H9 (cell line): ENCODE data around the gene DSCAM. TPM values are rescaled to one million over a fixed set of nuclear protein-coding genes. Genes with fewer than 3 reads are reported as not detected.

ENCODE experiments used
- DNase-seq: peaks from one replicate; pipeline ENCODE4 v3.0.0-alpha.2; 2017
- H2AFZ ChIP-seq: one replicate; pipeline ENCODE4 v1.6.1; 2013; ENCODE audit warnings: mild to moderate bottlenecking, low read length, control low read depth, moderate library complexity
- H2AK5ac ChIP-seq: 2 replicates; pipeline ENCODE4 v1.6.1; 2013; ENCODE audit warnings: low read length, control low read depth, mixed read lengths; ENCODE audit not compliant: insufficient read length
- H2BK120ac ChIP-seq: one replicate; pipeline ENCODE4 v1.6.1; 2013; ENCODE audit warnings: low read depth, mild to moderate bottlenecking, low read length, control low read depth, inconsistent platforms; ENCODE audit not compliant: poor library complexity, severe bottlenecking
- H2BK12ac ChIP-seq: 2 replicates; pipeline ENCODE4 v1.6.1; 2013; ENCODE audit warnings: low read length, control low read depth, mixed read lengths, low read depth; ENCODE audit not compliant: insufficient read length
- H2BK15ac ChIP-seq: 2 replicates; pipeline ENCODE4 v1.6.1; 2013; ENCODE audit warnings: low read depth, low read length, control low read depth
- H2BK20ac ChIP-seq: one replicate; pipeline ENCODE4 v1.6.1; 2013; ENCODE audit warnings: low read depth, mild to moderate bottlenecking, low read length, control low read depth, inconsistent platforms; ENCODE audit not compliant: poor library complexity, severe bottlenecking
- H2BK5ac ChIP-seq: 2 replicates; pipeline ENCODE4 v1.6.1; 2013; ENCODE audit warnings: low read length, control low read depth, mixed read lengths; ENCODE audit not compliant: insufficient read length
- H3K14ac ChIP-seq: 2 replicates; pipeline ENCODE4 v1.6.1; 2013; ENCODE audit warnings: low read length, control low read depth; ENCODE audit not compliant: insufficient read depth
- H3K18ac ChIP-seq: 2 replicates; pipeline ENCODE4 v1.6.1; 2013; ENCODE audit warnings: low read depth, mild to moderate bottlenecking, mixed read lengths, low read length, control low read depth; ENCODE audit not compliant: insufficient read length
- H3K23ac ChIP-seq: 2 replicates; pipeline ENCODE4 v1.6.1; 2013; ENCODE audit warnings: low read length, control low read depth, mixed read lengths, low read depth; ENCODE audit not compliant: insufficient read length
- H3K23me2 ChIP-seq: 2 replicates; pipeline ENCODE4 v1.6.1; 2013; ENCODE audit warnings: low read depth, mild to moderate bottlenecking, mixed read lengths, low read length, control low read depth; ENCODE audit not compliant: insufficient read length, poor library complexity, severe bottlenecking
- H3K27ac ChIP-seq: 2 replicates; pipeline ENCODE4 v1.5.1; 2013; ENCODE audit warnings: low read length, control low read depth, mixed read lengths, low read depth; ENCODE audit not compliant: insufficient read length
- H3K27me3 ChIP-seq: 2 replicates; pipeline ENCODE4 v1.6.1; 2013; ENCODE audit warnings: low read length, control low read depth, inconsistent platforms; ENCODE audit not compliant: insufficient read depth
- H3K4ac ChIP-seq: 2 replicates; pipeline ENCODE4 v1.6.1; 2013; ENCODE audit warnings: low read depth, mild to moderate bottlenecking, control low read depth, inconsistent platforms, low read length, moderate library complexity
- H3K4me1 ChIP-seq: 2 replicates; pipeline ENCODE4 v1.6.1; 2013; ENCODE audit warnings: low read length, control low read depth, inconsistent platforms; ENCODE audit not compliant: insufficient read depth
- H3K4me2 ChIP-seq: 2 replicates; pipeline ENCODE4 v1.6.1; 2013; ENCODE audit warnings: low read length, control low read depth, mixed read lengths; ENCODE audit not compliant: insufficient read length, insufficient read depth
- H3K56ac ChIP-seq: 2 replicates; pipeline ENCODE4 v1.6.1; 2013; ENCODE audit warnings: low read depth, mild to moderate bottlenecking, mixed read lengths, low read length, control low read depth; ENCODE audit not compliant: insufficient read length
- H3K79me1 ChIP-seq: 2 replicates; pipeline ENCODE4 v1.6.1; 2013; ENCODE audit warnings: low read depth, mild to moderate bottlenecking, moderate library complexity, low read length, control low read depth, inconsistent platforms; ENCODE audit not compliant: insufficient read depth, poor library complexity, severe bottlenecking
- H3K79me2 ChIP-seq: 2 replicates; pipeline ENCODE4 v1.6.1; 2013; ENCODE audit warnings: low read length, control low read depth, inconsistent platforms; ENCODE audit not compliant: insufficient read depth
- H3K9ac ChIP-seq: 2 replicates; pipeline ENCODE4 v1.6.1; 2013; ENCODE audit warnings: low read length, control low read depth, mixed read lengths; ENCODE audit not compliant: insufficient read length; ENCODE audit errors: extremely low read depth
- H3K9me3 ChIP-seq: one replicate; pipeline ENCODE4 v1.6.1; 2013; ENCODE audit warnings: low read depth, low read length, inconsistent platforms; ENCODE audit not compliant: control insufficient read depth
- H3T11ph ChIP-seq: one replicate; pipeline ENCODE4 v1.6.1; 2013; ENCODE audit warnings: mild to moderate bottlenecking, low read length, control low read depth, inconsistent platforms
- H4K20me1 ChIP-seq: one replicate; pipeline ENCODE4 v1.6.1; 2013; ENCODE audit not compliant: control insufficient read depth, insufficient read length, insufficient read depth
- H4K5ac ChIP-seq: 2 replicates; pipeline ENCODE4 v1.6.1; 2013; ENCODE audit warnings: low read depth, mild to moderate bottlenecking, mixed read lengths, low read length, control low read depth; ENCODE audit not compliant: insufficient read length
- H4K8ac ChIP-seq: replicated peaks from 2 replicates; pipeline ENCODE4 v1.6.1; 2013; ENCODE audit warnings: low read length, control low read depth, mixed read lengths, low read depth; ENCODE audit not compliant: insufficient read length
- H4K91ac ChIP-seq: 2 replicates; pipeline ENCODE4 v1.6.1; 2013; ENCODE audit warnings: low read depth, mild to moderate bottlenecking, moderate library complexity, mixed read lengths, low read length, control low read depth; ENCODE audit not compliant: insufficient read length
- H3K27ac Mint-ChIP-seq, 3 experiments: 2 replicates in 2 of 3; 3 replicates in 1 of 3; pipeline ENCODE4 v1.8.0; 2020 to 2021; ENCODE audit warnings: mixed read lengths in 3 of 3, mild to moderate bottlenecking in 1 of 3, moderate library complexity in 1 of 3
- H3K27me3 Mint-ChIP-seq: 2 replicates; pipeline ENCODE4 v1.8.0; 2021; ENCODE audit warnings: low read depth, mild to moderate bottlenecking, moderate library complexity, mixed read lengths
- H3K36me3 Mint-ChIP-seq, 3 experiments: 2 replicates in 2 of 3; 3 replicates in 1 of 3; pipeline ENCODE4 v1.8.0; 2020 to 2021; ENCODE audit warnings: low read depth in 3 of 3, mixed read lengths in 3 of 3; ENCODE audit not compliant: insufficient read depth in 1 of 3
- H3K4me1 Mint-ChIP-seq, 2 experiments: 2 replicates each; pipeline ENCODE4 v1.8.0; 2020; ENCODE audit warnings: mixed read lengths in 2 of 2
- H3K4me3 Mint-ChIP-seq, 2 experiments: 2 replicates in 1 of 2; 3 replicates in 1 of 2; pipeline ENCODE4 v1.8.0; 2020 to 2021; ENCODE audit warnings: mild to moderate bottlenecking in 2 of 2, mixed read lengths in 2 of 2, moderate library complexity in 1 of 2
- H3K9me3 Mint-ChIP-seq, 2 experiments: 2 replicates in 1 of 2; 3 replicates in 1 of 2; pipeline ENCODE4 v1.8.0; 2020; ENCODE audit warnings: mild to moderate bottlenecking in 2 of 2, mixed read lengths in 2 of 2, moderate library complexity in 1 of 2
- CTCF ChIP-seq: fragments of 200-600 bp; sonication (generic); conservative IDR thresholded peaks from 3 replicates; pipeline ENCODE4 v1.8.0; 2021; ENCODE audit warnings: antibody characterized with exemption, mild to moderate bottlenecking
- WGBS: extraction: QIAGEN DNeasy Blood & Tissue Kit; methylation state at CpG from one replicate; pipeline ENCODE4 v1.1.7; 2013; ENCODE audit warnings: missing lambda C conversion rate, low lambda C conversion rate, mixed read lengths; ENCODE audit not compliant: insufficient read length; ENCODE audit errors: extremely low coverage; 5-methylcytosine and 5-hydroxymethylcytosine counted together
- total RNA-seq: library from RNA; stranded (reverse); gene quantifications from 2 replicates; pipeline ENCODE4 v1.2.1, GENCODE V29; 2021

The DSCAM gene
- total RNA-seq, 1 experiment from 2014 or later, result 0.17 TPM

- no peaks in the 10 kb centered on the region for H3K27me3 ChIP-seq
- H3K9me3 Mint-ChIP-seq, result no peaks in the 10 kb centered on the region
- no CpG with 5 or more reads among the region's 7 CpGs for WGBS
- no peak overlapping the region for H3K4ac ChIP-seq
- H3K4me2 ChIP-seq, result no peak overlapping the region
- H3K4me1 Mint-ChIP-seq, result peaks cover 12 to 19% of the 10 kb centered on the region in 2 experiments
- no peak overlapping the region for H2BK12ac ChIP-seq
- H4K91ac ChIP-seq, result no peak overlapping the region
- no peak overlapping the region for H3K56ac ChIP-seq
- no peak overlapping the region for H2BK15ac ChIP-seq
- no peaks in the 10 kb centered on the region for H3K27me3 Mint-ChIP-seq
- H4K20me1 ChIP-seq, result no peaks in the 10 kb centered on the region
- H3K23me2 ChIP-seq, result no peaks in the 10 kb centered on the region
- H3K36me3 Mint-ChIP-seq, result no peaks in the 10 kb centered on the region
- TF ChIP-seq CTCF, result peak; percentile 41
- no peaks in the 10 kb centered on the region for H3K79me2 ChIP-seq
- H2BK120ac ChIP-seq, result no peak overlapping the region
- no peaks in the 10 kb centered on the region for H3K79me1 ChIP-seq
- no peak overlapping the region for H2BK5ac ChIP-seq
- H3K4me3 Mint-ChIP-seq, result no peak overlapping the region
- no peak overlapping the region for H4K5ac ChIP-seq
- H4K8ac ChIP-seq, result no peak overlapping the region
- H3T11ph ChIP-seq, result no peak overlapping the region
- H3K14ac ChIP-seq, result no peak overlapping the region
- H2BK20ac ChIP-seq, result no peak overlapping the region
- H3K4me1 ChIP-seq, result no peaks in the 10 kb centered on the region
- H3K9ac ChIP-seq, result no peak overlapping the region
- peak; percentile 42 for DNase-seq
- no peak overlapping the region for H2AFZ ChIP-seq
- H3K27ac Mint-ChIP-seq, result no peak overlapping the region
- no peaks in the 10 kb centered on the region for H3K9me3 ChIP-seq
- no peak overlapping the region for H3K23ac ChIP-seq
- no peak overlapping the region for H3K18ac ChIP-seq
- H2AK5ac ChIP-seq, result no peak overlapping the region
- no peak overlapping the region for H3K27ac ChIP-seq
These were observed 797.0 kb downstream of the DSCAM start for GRCh38 chr21:40049931-40050290.
